ENCODE results near the gene TMEM238. TPM values are rescaled to one million over a fixed set of nuclear protein-coding genes. Genes with fewer than 3 reads are reported as not detected.

TMEM238 gene
- polyA plus RNA-seq, 1 of the 3 experiments (the other 2 are of a cell fraction), result 0.12 TPM

DNA sequence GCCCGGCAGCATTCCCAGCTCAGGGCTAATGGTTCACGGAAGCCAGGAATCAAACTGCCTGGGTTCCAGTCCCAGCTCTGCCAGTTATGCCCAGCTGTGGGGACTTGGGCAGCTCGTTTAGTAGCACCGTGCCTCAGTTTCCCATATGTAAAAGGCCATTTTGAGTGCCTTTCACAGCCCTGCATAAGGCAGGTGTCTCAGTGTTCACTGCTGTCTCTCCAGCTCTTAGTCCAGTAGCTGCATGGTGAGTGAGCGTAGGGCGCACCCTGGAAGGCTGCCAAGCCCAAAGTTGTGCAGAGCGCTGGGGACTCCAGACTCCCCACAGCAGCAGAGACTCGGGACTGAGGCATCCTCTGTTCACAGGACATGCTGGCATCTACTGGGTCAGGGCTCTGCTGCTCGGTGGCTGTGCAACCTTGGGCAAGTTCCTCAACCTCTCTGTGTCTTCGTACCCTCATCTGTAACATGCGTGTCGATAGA lies 7.1 kb upstream of the TMEM238 start:
- no peaks in the 10 kb centered on the region for H3K27me3 ChIP-seq (ENCODE audit: insufficient read depth)
- H3K4me2 ChIP-seq, result no peak overlapping the region
- H3K4me3 ChIP-seq (ENCODE audit: low read depth in 2 of 2, low read length in 1 of 2), result no peak overlapping the region
- H3K9me3 ChIP-seq, result no peaks in the 10 kb centered on the region
- no peak overlapping the region for H3K27ac ChIP-seq (ENCODE audit: low read depth in 2 of 2, low read length in 1 of 2)
- H3K4me1 ChIP-seq (ENCODE audit: control insufficient read depth in 1 of 2, insufficient read depth in 2 of 2, low read depth in 1 of 2, low read length in 1 of 2), result peaks cover 19 to 42% of the 10 kb centered on the region in 2 experiments; a peak in 3 of 4 replicates
- H2AFZ ChIP-seq (ENCODE audit: low read depth), result no peak overlapping the region
- peak; percentile 33 for DNase-seq
- TF ChIP-seq POLR2AphosphoS5 (IDR thresholded peaks at IDR 0.05; ENCODE audit: low read depth, low read length), result peak; percentile 21
- no peak for TF ChIP-seq TEAD4 (IDR thresholded peaks at IDR 0.05; ENCODE audit: borderline replicate concordance, insufficient read depth)
- peaks cover 62% of the 10 kb centered on the region for H4K20me1 ChIP-seq (ENCODE audit: insufficient read depth)
- peaks cover 42% of the 10 kb centered on the region for H3F3A ChIP-seq (replicated peaks; ENCODE audit: insufficient read depth)
- H3K79me2 ChIP-seq (ENCODE audit: insufficient read depth), result peaks cover 43% of the 10 kb centered on the region
- no peak overlapping the region for H3K9ac ChIP-seq
- ChIA-PET POLR2A (interaction anchor here (1.6 to 4.5 kb wide), 2 partner anchors 9 to 16 kb away, joined by 8 to 33 read pairs; partner anchors contain the start of gene UBE2S), CTCF (interaction anchor here (0.9 to 5.3 kb wide), 6 partner anchors 12 to 250 kb away, joined by 3 to 22 read pairs (median 4); no protein-coding TSS in a partner anchor)
- WGBS (ENCODE audit: low lambda C conversion rate), result 86% methylated on average over 11 of the region's 12 CpGs
- H3K36me3 ChIP-seq (replicated peaks in 1 of 2; ENCODE audit: control insufficient read depth in 1 of 2, insufficient read depth in 2 of 2, low read length in 1 of 2), result peaks cover 42 to 43% of the 10 kb centered on the region in 2 experiments
- no peaks in the 10 kb centered on the region for H3K9me2 ChIP-seq

DNA sequence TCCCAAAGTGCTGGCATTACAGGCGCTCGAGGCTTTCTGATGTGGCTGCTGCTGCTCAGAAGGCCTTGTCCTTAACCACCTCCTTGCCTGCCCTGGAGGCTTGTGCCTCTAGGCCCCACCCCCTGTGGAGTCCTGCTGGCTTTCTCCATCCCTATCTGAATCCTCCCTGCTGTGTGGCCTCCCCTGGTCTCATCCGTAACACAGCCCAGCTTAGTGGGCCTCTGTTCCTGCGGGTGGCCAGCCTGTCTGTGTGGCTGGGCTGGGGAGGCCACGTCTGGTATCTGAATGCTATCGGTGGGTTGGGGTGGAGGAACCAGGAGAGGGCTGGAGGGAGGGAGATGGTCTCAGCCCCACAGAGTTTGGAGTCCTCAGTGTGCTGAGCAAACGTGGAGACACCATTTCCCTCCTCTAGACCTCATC lies 6.4 kb upstream of the TMEM238 start:
- Histone ChIP-seq H3K4me1 (ENCODE audit: control insufficient read depth in 1 of 2, insufficient read depth in 2 of 2, low read depth in 1 of 2, low read length in 1 of 2) (peaks cover 19 to 42% of the 10 kb centered on the region in 2 experiments; a peak in 3 of 4 replicates), H3F3A (replicated peaks; ENCODE audit: insufficient read depth) (peaks cover 37% of the 10 kb centered on the region), H2AFZ (ENCODE audit: low read depth) (no peak overlapping the region), H3K9ac (no peak overlapping the region), H3K9me2 (no peaks in the 10 kb centered on the region), H4K20me1 (ENCODE audit: insufficient read depth) (peaks cover 65% of the 10 kb centered on the region), H3K79me2 (ENCODE audit: insufficient read depth) (peaks cover 48% of the 10 kb centered on the region), H3K36me3 (replicated peaks in 1 of 2; ENCODE audit: control insufficient read depth in 1 of 2, insufficient read depth in 2 of 2, low read length in 1 of 2) (peaks cover 43 to 45% of the 10 kb centered on the region in 2 experiments), H3K27me3 (ENCODE audit: insufficient read depth) (no peaks in the 10 kb centered on the region), H3K27ac (ENCODE audit: low read depth in 2 of 2, low read length in 1 of 2) (peak overlapping the region in 1 of 2 experiments; percentile 11; a peak in 1 of 4 replicates), H3K4me2 (0 out of 2 replicates have a peak overlapping the region, but pooled peaks have one; percentile 100), H3K9me3 (no peaks in the 10 kb centered on the region), H3K4me3 (ENCODE audit: low read depth in 2 of 2, low read length in 1 of 2) (no peak overlapping the region)
- ChIA-PET CTCF (interaction anchor here (0.7 to 5.3 kb wide), 8 partner anchors 13 to 249 kb away, joined by 3 to 22 read pairs (median 4); no protein-coding TSS in a partner anchor), POLR2A (interaction anchor here (0.5 to 4.5 kb wide), 4 partner anchors 9 to 163 kb away, joined by 3 to 33 read pairs (median 6); partner anchors contain the start of gene UBE2S)
- no peak for DNase-seq
- WGBS (ENCODE audit: low lambda C conversion rate), result 86% methylated on average over 7 of the region's 7 CpGs
- no peak for TF ChIP-seq FOXJ3 (CRISPR knock-in tag; IDR thresholded peaks at IDR 0.05)
- TF ChIP-seq EZH2phosphoT487 (IDR thresholded peaks at IDR 0.05; ENCODE audit: borderline replicate concordance, low read depth), result no peak
- TF ChIP-seq RFX5 (IDR thresholded peaks at IDR 0.05; ENCODE audit: low read length), result no peak
- TF ChIP-seq, protein P1, sequence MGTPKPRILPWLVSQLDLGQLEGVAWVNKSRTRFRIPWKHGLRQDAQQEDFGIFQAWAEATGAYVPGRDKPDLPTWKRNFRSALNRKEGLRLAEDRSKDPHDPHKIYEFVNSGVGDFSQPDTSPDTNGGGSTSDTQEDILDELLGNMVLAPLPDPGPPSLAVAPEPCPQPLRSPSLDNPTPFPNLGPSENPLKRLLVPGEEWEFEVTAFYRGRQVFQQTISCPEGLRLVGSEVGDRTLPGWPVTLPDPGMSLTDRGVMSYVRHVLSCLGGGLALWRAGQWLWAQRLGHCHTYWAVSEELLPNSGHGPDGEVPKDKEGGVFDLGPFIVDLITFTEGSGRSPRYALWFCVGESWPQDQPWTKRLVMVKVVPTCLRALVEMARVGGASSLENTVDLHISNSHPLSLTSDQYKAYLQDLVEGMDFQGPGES (IDR thresholded peaks at IDR 0.05; ENCODE audit: low read depth, low read length), result no peak
- no peak for TF ChIP-seq EP300 (IDR thresholded peaks at IDR 0.05; ENCODE audit: borderline replicate concordance in 1 of 2, low read depth in 1 of 2, low read length in 1 of 2)
- no peak for TF ChIP-seq TCF12 (IDR thresholded peaks at IDR 0.05)
- TF ChIP-seq SMC3 (IDR thresholded peaks at IDR 0.05; ENCODE audit: low read depth, low read length), result no peak
- TF ChIP-seq, protein P2, sequence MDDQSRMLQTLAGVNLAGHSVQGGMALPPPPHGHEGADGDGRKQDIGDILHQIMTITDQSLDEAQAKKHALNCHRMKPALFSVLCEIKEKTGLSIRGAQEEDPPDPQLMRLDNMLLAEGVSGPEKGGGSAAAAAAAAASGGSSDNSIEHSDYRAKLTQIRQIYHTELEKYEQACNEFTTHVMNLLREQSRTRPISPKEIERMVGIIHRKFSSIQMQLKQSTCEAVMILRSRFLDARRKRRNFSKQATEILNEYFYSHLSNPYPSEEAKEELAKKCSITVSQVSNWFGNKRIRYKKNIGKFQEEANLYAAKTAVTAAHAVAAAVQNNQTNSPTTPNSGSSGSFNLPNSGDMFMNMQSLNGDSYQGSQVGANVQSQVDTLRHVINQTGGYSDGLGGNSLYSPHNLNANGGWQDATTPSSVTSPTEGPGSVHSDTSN (IDR thresholded peaks at IDR 0.05), result no peak
